HG03095 (cell line): ENCODE measurements around the gene NR2C2AP.
A peak's percentile ranks its signal among the peaks of the same experiment; 100 is the strongest.

Source experiments
- ATAC-seq: cut with Tn5 transposase; IDR thresholded peaks from one replicate; pipeline ENCODE4 v1.9.1; 2021; ENCODE audit warnings: moderate library complexity; ENCODE audit not compliant: unreplicated experiment

The NR2C2AP gene

DNA sequence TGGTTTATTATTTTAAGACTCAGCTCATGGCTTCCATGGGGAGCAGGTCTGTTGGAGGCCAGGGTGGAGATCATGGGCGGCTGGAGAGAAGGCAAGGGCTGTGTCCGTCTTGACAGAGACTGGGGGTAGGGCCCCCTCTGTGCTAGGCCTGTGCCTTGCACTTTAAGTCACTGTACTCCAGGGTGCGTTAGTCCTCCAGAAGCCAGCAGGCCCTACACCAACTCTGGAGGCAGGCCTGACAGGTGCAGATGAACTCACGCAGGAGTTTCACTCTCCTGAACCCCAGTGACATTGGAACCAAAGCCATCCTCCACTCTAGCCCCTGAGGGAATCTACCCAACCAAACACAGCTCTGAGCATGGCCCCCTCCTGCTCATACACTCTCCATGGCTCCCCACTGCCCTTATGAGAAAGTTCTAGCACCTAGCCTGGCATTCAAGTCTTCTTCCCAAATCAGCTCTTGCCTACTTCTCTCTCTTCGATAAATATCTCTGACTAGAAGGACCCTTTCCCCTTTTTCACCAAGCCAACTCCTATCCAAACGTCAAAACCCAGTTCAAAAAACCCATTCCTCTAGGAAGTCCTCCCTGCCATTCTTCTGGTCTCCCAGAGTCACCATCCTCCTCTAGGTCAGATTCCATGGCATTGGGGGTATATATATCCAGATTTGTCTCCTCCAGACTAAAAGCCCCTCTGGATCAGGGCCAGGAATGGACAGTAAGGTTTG, 48.3 kb downstream of the NR2C2AP start:
- ATAC-seq: no peak

DNA sequence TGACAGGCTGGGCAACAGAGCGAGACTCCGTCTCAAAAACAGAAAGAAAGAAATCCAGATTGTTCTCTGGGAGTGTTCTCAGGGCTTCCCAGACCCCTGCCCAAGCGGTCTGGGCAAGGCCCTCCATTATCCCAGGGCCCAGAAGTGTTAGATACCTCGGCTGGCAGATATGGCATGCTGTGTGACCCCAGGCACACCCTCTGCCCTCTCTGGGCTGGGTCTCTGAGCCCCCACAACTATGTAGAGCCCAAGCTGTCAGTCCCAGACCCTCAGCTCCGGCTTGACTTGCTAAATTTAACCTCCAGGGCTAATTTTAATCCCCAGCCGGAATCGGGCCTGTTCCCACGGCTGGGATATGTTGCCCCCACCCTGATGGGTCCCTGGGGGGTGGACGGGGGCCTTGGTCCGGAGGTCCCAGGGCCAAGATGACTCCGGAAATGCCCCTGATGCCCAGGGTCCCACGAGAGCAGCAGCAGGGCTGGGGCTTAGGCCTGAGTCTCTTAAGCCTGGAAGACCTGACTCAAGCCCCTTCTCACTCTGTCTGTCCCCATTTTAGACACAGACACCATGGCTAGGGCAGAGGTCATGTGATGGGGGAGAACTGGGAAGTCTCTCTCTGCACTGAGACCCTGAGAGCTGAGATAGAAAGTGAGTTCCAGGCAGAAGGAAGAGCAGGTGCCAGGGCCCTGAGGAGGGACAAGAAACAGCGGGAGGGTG, 50.4 kb downstream of the NR2C2AP start:
- ATAC-seq: no peak

DNA sequence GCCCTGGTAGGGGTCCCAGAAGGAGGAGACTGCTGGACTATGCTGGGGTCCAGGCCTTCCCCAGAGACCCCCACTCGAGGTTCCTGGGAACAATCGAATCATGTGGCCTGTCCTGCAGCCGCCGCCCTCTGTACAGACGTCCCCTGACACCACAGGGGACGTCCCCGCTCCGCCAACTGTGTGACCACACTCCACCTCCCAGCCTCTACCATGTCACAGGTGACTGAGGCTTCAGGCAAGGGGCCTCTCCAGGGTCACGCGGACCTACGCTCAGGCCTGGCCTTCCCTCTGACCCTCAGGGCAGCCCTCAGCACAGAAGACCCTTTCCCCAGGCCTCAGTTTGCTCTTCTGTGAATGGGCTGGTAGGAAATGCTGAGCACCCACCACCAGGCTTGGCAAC, 51.8 kb downstream of the NR2C2AP start:
- peak; percentile 64 for ATAC-seq
